Activated CD4-positive, alpha-beta T cell treated with anti-CD3 and anti-CD28 coated beads, Interleukin-2, amount 10 ng/mL, durations not matched to agents 24 days and 14 days (primary cell): ENCODE measurements around the gene FBXL20. TPM values are rescaled to one million over a fixed set of nuclear protein-coding genes. Genes with fewer than 3 reads are reported as not detected.

Experiments used
- DNase-seq: peaks from one replicate; pipeline ENCODE4 v3.0.0; 2022
- H3K27ac Mint-ChIP-seq: one replicate; pipeline ENCODE4 v1.8.0; 2022; ENCODE audit warnings: mild to moderate bottlenecking, mixed read lengths
- H3K27me3 Mint-ChIP-seq: one replicate; pipeline ENCODE4 v1.8.0; 2022; ENCODE audit warnings: mixed read lengths
- H3K36me3 Mint-ChIP-seq: one replicate; pipeline ENCODE4 v1.8.0; 2022; ENCODE audit warnings: low read depth, mild to moderate bottlenecking, mixed read lengths
- H3K4me1 Mint-ChIP-seq: one replicate; pipeline ENCODE4 v1.8.0; 2021; ENCODE audit warnings: mixed read lengths
- H3K4me3 Mint-ChIP-seq: one replicate; pipeline ENCODE4 v1.8.0; 2022; ENCODE audit warnings: mild to moderate bottlenecking, moderate library complexity, mixed read lengths
- H3K9me3 Mint-ChIP-seq: one replicate; pipeline ENCODE4 v1.8.0; 2021; ENCODE audit warnings: mixed read lengths
- intact Hi-C: fragments of 100-400 bp; cut with micrococcal nuclease; formaldehyde crosslinking; loops from one replicate; pipeline ENCODE4 v1.15.1; 2023
- total RNA-seq: library from RNA; stranded (reverse); gene quantifications from 2 replicates; pipeline ENCODE4 v1.2.3, GENCODE V29; 2022

The FBXL20 gene
- total RNA-seq, 1 donor from 2014 or later, result 20.8 TPM

DNA sequence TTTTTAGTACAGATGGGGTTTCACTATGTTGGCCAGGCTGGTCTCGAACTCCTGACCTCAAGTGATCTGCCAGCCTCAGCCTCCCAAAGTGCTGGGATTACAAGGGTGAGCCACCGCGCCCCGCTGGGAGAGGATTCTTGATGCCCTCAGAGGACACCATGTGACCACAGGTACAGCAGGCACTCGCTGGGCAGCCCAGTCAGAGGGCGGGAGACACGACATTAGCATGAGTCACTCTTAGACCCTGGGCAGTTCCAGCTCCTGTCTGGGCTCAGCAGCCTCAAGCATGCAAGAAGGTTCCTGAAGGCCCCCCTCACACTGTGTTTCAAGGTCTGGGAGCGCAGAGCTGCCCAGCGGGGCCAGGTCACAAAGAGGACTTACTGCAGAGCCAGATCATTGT lies 187.6 kb downstream of the FBXL20 start:
- Mint-ChIP-seq H3K4me1 (peaks cover 8% of the 10 kb centered on the region), H3K36me3 (no peaks in the 10 kb centered on the region), H3K27ac (no peak overlapping the region), H3K9me3 (no peaks in the 10 kb centered on the region), H3K4me3 (no peak overlapping the region), H3K27me3 (peaks cover 27% of the 10 kb centered on the region)
- intact Hi-C loops, result no loop called here
- no peak for DNase-seq

DNA sequence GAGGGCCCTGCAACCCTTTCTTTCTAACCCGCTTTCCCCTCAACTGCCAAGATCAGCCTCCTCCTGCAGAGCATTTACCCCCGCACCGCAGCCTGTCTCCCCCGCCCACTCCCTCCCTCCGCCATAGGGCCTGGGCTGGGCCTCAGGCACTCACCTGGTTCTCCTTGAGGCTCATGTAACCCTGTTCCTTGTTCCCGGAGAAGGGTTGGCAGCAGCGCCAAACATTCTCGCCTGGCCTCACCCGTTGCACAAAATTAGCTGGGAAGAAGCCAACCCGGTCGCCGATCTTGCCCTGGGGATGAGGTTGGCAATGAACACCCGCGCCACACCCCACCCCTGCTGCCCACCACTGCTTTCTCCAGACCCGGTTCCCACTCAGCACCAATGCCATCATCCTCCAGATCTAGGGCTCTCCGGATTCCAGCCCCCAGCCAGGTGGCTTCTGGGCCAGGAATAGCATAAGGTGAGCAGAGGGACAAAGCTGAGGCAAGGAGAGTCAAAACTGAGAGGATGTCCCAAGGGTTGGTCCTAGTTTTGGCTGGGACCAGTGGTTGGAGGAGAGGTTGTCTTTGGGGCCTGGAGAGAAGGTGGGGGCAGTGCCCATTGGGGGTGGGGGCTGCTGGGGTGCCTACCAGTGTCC lies 188.5 kb downstream of the FBXL20 start:
- Mint-ChIP-seq H3K36me3 (no peaks in the 10 kb centered on the region), H3K4me1 (peaks cover 11% of the 10 kb centered on the region), H3K27me3 (peaks cover 27% of the 10 kb centered on the region), H3K27ac (no peak overlapping the region), H3K9me3 (no peaks in the 10 kb centered on the region), H3K4me3 (no peak overlapping the region)
- DNase-seq, result no peak
- intact Hi-C loops, result no loop called here

DNA sequence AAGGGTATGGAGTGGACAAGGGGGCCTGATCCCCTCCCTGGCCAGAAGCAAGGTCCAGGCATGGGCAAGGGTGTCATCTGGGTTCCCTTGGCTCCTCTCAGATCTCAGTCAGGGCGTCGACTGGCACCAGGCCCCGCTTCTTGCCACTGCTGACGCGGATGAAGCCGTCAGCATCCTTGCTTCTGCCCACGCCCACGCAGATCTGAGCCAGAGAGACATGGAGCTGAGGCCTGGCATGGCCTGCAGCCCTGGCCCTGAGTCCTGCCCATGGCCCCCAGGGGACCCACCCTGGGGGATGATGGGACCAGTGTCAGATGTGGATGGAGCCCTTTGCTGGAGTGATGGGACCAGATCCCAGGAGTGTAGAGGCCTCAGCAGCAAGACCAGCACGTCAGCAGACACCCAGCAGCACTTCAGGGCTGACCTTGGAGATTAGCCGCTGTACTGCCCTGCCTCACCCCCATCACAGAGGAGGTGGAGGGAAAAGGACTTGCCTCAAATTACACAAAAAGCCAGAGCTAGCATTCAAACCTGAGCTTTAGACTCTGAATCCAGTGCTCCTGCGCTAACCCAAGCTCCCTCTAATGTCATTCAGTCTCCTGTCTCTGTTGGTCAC lies 189.1 kb downstream of the FBXL20 start:
- intact Hi-C loops, result no loop called here
- no peak for DNase-seq
- Mint-ChIP-seq H3K4me3 (no peak overlapping the region), H3K36me3 (no peaks in the 10 kb centered on the region), H3K4me1 (peaks cover 12% of the 10 kb centered on the region), H3K9me3 (no peaks in the 10 kb centered on the region), H3K27me3 (peaks cover 26% of the 10 kb centered on the region), H3K27ac (no peak overlapping the region)

DNA sequence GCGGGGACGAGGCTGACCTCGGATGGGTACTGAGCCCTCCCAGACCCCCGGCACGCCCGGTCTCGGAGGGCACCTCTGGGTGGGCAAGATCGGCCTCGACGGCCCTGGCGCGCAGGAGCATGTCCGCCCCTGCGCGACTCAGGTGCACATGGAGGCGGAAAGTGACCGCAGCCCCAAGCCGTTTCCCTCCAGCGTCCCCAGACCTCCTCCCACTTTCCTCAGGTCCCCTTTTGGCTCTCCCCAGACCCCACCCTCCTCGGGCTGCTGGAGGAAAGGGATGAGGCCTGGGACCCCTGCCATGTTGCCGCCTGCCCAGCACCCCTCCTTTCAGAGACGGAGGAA lies 191.4 kb downstream of the FBXL20 start:
- Mint-ChIP-seq H3K27me3 (peaks cover 14% of the 10 kb centered on the region), H3K27ac (peak overlapping the region; percentile 61)
- intact Hi-C loops, result no loop called here

DNA sequence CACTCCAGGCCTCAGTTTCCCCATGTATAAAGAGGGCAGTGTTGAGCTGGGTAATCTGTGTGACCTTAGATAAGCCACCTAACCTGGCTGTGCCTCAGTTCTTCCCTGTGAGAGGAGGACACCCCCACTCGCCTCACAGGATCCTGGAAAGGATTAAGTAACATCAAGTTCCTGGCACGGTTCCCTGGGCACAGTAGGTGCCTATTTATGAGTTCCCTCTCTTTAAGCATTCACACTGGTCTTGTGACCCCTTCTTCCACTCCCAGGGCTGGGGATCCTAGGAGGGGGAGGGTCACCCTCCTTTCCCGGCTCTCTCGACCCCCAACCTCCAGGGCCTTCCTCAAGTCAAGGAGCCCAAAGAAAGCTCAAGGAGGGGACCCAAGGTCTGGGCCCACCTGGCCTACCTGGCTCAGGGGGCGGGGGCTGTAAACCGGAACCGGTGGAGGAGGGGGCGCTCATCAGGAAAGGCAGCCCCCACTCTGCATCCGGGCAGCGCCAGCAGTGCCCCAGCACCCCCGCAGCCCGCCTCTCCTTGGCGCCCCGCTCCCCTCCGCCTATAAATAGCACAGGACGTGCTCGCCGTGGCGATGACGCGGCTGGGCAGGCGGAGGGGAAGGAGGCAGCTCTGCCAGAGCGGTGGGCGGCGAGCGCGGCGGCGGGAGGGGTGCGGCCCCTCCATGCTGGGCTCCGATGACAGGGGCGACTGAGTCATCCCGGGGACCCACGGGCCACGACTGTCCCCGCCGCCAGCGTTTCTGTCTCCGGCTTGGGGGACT lies 191.9 kb downstream of the FBXL20 start:
- peaks cover 20% of the 10 kb centered on the region for H3K4me1 Mint-ChIP-seq
- peak overlapping the region; percentile 61 for H3K27ac Mint-ChIP-seq
- peaks cover 7% of the 10 kb centered on the region for H3K36me3 Mint-ChIP-seq
- DNase-seq, result peak; percentile 88
- H3K27me3 Mint-ChIP-seq, result peaks cover 13% of the 10 kb centered on the region
- H3K9me3 Mint-ChIP-seq, result no peaks in the 10 kb centered on the region
- H3K4me3 Mint-ChIP-seq, result peak overlapping the region; percentile 68
- intact Hi-C loops, result loop anchor here (5.0 to 10.0 kb wide), 2 partner anchors 195 to 253 kb away; partner anchors contain the start of genes CDK12 and FBXL20

More for the DNA sequence above, 191.4 kb downstream of the FBXL20 start:
- peak overlapping the region; percentile 68 for H3K4me3 Mint-ChIP-seq
- H3K4me1 Mint-ChIP-seq, result peaks cover 18% of the 10 kb centered on the region
- no peaks in the 10 kb centered on the region for H3K9me3 Mint-ChIP-seq
- H3K36me3 Mint-ChIP-seq, result peaks cover 2% of the 10 kb centered on the region
- no peak for DNase-seq

DNA sequence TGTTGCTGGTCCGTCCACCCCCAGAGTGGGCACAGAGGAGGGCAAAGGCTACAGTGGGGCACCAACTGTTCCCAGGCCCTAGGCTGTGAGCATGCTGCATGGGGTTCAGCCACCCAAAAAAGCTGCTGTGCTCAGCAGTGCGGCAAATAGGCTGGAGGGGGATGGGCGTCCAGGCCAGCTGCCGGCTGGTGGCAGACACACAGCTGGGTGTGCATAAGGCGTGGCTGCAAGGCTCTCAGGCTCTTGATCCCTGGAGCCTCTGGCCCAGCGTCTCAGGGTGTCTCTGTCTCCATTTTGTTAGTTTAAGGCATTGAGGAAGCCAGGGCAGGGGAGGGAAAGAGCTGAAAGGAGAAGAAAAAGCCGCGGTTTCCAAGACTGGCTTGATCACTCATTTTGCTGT lies 192.5 kb downstream of the FBXL20 start:
- Mint-ChIP-seq H3K4me1 (peaks cover 22% of the 10 kb centered on the region), H3K36me3 (peaks cover 12% of the 10 kb centered on the region), H3K9me3 (no peaks in the 10 kb centered on the region), H3K27me3 (peaks cover 13% of the 10 kb centered on the region), H3K4me3 (peak overlapping the region; percentile 35), H3K27ac (no peak overlapping the region)
- intact Hi-C loops, result loop anchor here (5.0 to 10.0 kb wide), 2 partner anchors 196 to 253 kb away; partner anchors contain the start of genes CDK12 and FBXL20
- no peak for DNase-seq

DNA sequence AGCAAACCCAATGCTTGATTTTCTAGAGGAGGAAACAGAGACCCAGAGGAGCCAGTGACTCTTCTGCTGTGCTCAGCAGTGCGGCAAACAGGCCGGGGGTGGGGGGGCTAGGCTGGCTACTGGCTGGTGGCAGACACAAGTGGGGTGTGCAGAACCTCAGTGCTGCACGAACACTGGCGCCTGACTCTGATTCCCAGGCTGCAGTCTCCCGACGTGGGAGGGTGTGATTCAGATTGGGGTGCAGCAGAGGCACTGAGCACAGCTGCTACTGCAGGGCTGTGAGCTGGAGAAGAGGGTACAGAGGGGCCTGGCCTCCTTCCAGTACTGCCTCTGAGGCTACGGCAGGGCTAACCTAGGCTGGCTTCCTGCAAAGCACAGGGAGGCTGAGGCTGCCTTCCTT lies 193.3 kb downstream of the FBXL20 start:
- H3K27ac Mint-ChIP-seq, result no peak overlapping the region
- H3K36me3 Mint-ChIP-seq, result peaks cover 19% of the 10 kb centered on the region
- DNase-seq, result no peak
- no peaks in the 10 kb centered on the region for H3K9me3 Mint-ChIP-seq
- H3K4me3 Mint-ChIP-seq, result no peak overlapping the region
- peaks cover 22% of the 10 kb centered on the region for H3K4me1 Mint-ChIP-seq
- intact Hi-C loops, result loop anchor here (5.0 to 10.0 kb wide), 2 partner anchors 197 to 254 kb away; partner anchors contain the start of genes CDK12 and FBXL20
- H3K27me3 Mint-ChIP-seq, result peaks cover 13% of the 10 kb centered on the region

DNA sequence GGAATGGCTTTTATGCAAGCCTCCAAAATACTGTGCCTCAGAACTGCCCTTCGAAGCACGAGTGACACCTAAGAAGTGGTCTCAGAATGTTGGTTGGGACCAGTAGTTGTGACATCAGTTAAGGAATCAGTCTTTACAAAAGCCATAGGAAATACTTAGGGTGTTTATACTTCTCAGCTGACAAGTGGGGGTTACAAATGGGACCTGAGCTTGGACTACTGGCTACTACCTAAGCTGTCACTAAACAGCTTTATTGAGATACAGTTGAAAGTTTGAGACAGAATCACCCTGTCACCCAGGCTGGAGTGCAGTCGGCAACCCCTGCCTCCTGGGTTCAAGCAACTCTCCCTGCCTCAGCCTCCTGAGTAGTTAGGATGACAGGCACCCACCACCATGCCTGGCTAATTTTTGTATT lies 196.3 kb downstream of the FBXL20 start:
- H3K4me3 Mint-ChIP-seq, result no peak overlapping the region
- no peaks in the 10 kb centered on the region for H3K9me3 Mint-ChIP-seq
- peaks cover 47% of the 10 kb centered on the region for H3K36me3 Mint-ChIP-seq
- H3K4me1 Mint-ChIP-seq, result peaks cover 39% of the 10 kb centered on the region
- H3K27ac Mint-ChIP-seq, result peak overlapping the region; percentile 28
- no peak for DNase-seq
- intact Hi-C loops, result loop anchor here (5.0 to 10.0 kb wide), 2 partner anchors 200 to 257 kb away; partner anchors contain the start of genes CDK12 and FBXL20
- peaks cover under 1% of the 10 kb centered on the region for H3K27me3 Mint-ChIP-seq

DNA sequence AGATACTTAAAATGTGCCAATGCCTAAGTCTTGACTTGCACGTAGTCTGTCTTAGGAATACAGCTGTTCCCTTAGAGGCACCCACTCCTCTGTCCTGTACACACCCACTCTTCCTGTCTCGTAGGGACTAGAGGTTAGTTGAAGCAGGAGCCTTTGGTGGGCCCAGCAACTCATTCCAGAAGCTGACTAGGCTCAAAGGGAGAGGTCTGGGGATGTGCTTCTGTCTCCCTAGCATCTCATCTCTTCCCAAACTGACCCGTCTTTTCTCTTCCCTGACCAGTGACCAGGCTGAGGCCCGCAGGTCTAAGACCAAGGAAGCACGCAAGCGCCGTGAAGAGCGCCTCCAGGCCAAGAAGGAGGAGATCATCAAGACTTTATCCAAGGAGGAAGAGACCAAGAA lies 197.2 kb downstream of the FBXL20 start:
- peaks cover 51% of the 10 kb centered on the region for H3K36me3 Mint-ChIP-seq
- no peak overlapping the region for H3K4me3 Mint-ChIP-seq
- H3K4me1 Mint-ChIP-seq, result peaks cover 42% of the 10 kb centered on the region
- no peaks in the 10 kb centered on the region for H3K9me3 Mint-ChIP-seq
- no peaks in the 10 kb centered on the region for H3K27me3 Mint-ChIP-seq
- no peak for DNase-seq
- intact Hi-C loops, result loop anchor here (10.0 kb wide), 1 partner anchor 201 kb away; the partner anchor contains the start of gene FBXL20
- no peak overlapping the region for H3K27ac Mint-ChIP-seq

Other genes starting within 250 kb of the FBXL20 start
- 0.16 and 0.43 TPM in 2 replicates for gene PLXDC1, start 250.0 kb downstream of the FBXL20 start, total RNA-seq
- gene ARL5C, start 235.5 kb downstream of the FBXL20 start, total RNA-seq, result not detected in 2 replicates
- gene CACNB1, start 204.0 kb downstream of the FBXL20 start, total RNA-seq, result 20.4 and 22.5 TPM in 2 replicates
- gene RPL19, start 201.3 kb downstream of the FBXL20 start, total RNA-seq, result 2,240 and 2,301 TPM in 2 replicates
- gene STAC2, start 175.7 kb downstream of the FBXL20 start, total RNA-seq, result not detected in 2 replicates
- 70.9 and 73.0 TPM in 2 replicates for gene MED1, start 49.6 kb upstream of the FBXL20 start, total RNA-seq
- 89.1 and 90.4 TPM in 2 replicates for gene CDK12, start 59.9 kb upstream of the FBXL20 start, total RNA-seq
- not detected in 2 replicates for gene NEUROD2, start 206.3 kb upstream of the FBXL20 start, total RNA-seq
- gene PPP1R1B, start 225.3 kb upstream of the FBXL20 start, total RNA-seq, result not detected in 2 replicates
- gene STARD3, start 235.5 kb upstream of the FBXL20 start, total RNA-seq, result 53.6 and 60.3 TPM in 2 replicates